Activated CD8-positive, alpha-beta memory T cell treated with anti-CD3 and anti-CD28 coated beads for 4 hours (primary cell): ENCODE results near the gene SCFD2.
"Not testable (repeated sequence)": the region's sequence is repeated elsewhere in the genome, so short reads cannot be mapped to it uniquely, and the experiment has no call there.

Source experiments
- DNase-seq, 2 donors: peaks; one replicate each; pipeline ENCODE4 v3.0.0-alpha.2; 2020; ENCODE audit warnings: low read depth in 2 of 2

SCFD2 gene

DNA sequence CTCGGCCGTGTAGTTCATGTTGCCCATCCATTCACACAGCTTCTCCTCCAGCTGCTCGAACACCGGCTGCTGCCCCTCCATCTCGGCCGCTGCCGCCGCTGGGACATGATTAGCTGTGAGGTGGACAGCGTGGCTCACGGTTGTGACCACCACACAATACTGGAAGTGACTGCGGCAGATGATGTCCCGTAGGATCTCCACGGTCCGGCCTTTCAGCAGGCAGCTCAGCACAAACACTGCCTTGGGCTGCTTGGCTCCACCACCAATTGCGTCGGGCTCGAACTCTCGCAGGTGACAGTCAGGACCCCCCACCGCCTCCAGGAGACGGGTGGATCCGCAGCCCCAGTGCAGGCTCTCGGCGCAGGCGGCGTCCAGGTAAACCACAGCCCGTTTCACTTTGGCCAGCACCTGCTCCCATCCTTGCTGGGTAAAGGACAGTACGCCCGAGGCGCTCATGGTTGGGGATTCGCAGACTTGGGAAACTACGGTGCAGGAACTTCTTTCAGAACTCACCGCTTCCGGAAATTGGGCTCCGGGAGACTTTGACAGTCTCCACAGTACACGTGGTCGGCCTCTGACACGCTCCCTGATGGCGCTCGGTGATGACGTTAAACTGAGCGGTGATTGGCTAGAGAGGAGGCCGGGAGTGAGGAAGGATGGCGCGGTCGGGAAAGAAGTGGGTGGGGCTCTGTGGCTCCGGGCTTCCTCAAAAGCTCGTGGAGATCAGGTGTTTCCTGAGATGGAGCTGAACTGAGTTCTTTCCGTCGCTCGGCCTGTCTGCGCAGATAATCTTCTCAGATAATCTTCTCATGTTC is at the start of gene SCFD2:
TSS of gene SCFD2 (minus strand) at position 576 of the 815 bp plus-strand sequence.
- peak; percentile 95 to 97 for DNase-seq

- not testable (repeated sequence) for DNase-seq
Observed at GRCh38 chr4:53409479-53409878, 43.6 kb upstream of the SCFD2 start.

- DNase-seq: no peak
Observed at GRCh38 chr4:53380221-53380620, 14.4 kb upstream of the SCFD2 start.

- DNase-seq: no peak
Observed at GRCh38 chr4:53378171-53378482, 12.3 kb upstream of the SCFD2 start.

DNA sequence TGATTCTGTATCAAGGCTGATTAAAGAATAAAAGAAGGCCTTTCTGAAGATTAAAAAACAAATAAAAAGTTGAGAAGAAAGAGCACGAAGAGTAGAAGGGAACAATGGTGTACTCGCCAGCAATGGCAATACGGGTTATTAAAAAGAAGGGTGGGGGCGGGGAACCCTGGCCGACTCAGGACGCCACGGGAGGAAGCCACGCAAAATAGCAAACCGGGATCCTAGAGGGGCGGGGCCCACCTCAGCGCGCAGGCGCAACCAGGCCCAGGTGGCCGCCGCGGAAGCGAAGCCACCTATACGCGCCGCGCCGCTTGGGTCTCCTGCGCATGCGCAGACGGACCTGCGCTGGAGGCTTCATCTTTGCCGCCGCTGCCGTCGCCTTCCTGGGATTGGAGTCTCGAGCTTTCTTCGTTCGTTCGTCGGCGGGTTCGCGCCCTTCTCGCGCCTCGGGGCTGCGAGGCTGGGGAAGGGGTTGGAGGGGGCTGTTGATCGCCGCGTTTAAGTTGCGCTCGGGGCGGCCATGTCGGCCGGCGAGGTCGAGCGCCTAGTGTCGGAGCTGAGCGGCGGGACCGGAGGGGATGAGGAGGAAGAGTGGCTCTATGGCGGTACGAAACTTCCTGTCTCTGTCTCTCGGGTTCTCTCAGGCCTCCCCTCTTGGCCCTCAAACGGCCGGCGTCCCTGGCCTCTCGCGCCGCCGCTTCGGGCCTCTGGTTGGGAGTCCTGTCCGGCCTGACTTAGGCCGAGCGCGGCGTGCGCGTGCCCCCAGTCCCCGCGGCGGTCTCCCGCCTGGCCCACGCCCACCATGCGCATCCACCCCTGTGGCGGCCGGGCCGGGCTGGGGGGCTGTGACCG is 11.7 kb upstream of the SCFD2 start, which contains the start of gene FIP1L1:
TSS of gene FIP1L1 (plus strand) at position 323 of the 852 bp plus-strand sequence. CDS start at position 521, 198 bp downstream.
- DNase-seq: peak; percentile 91 to 92

- no peak for DNase-seq
Observed at GRCh38 chr4:53376900-53377299, 11.0 kb upstream of the SCFD2 start.

GRCh38 chr4:53374777-53375258 is 9.0 kb upstream of the SCFD2 start:
- DNase-seq: no peak

GRCh38 chr4:53371843-53372521 is 6.1 kb upstream of the SCFD2 start:
- DNase-seq: no peak

DNA sequence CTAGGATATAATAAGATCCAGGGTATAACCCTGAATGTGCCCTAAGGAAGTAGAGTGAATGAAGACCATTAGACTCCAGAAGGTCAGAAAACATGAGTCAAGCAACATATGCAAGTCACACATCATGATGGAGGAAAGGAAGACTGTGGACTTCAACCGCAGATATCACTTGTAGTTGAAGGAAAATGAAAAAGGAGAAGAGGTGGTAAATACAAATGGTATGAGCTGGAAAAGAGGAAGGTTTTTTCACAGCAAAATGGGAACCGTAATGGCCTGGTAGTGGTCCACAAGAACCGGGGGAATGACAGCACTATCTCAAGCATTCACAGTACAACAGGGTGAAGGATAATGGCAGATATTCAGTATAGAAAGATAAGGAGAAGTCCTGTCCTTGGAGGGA is 5.2 kb upstream of the SCFD2 start:
- no peak for DNase-seq

DNA sequence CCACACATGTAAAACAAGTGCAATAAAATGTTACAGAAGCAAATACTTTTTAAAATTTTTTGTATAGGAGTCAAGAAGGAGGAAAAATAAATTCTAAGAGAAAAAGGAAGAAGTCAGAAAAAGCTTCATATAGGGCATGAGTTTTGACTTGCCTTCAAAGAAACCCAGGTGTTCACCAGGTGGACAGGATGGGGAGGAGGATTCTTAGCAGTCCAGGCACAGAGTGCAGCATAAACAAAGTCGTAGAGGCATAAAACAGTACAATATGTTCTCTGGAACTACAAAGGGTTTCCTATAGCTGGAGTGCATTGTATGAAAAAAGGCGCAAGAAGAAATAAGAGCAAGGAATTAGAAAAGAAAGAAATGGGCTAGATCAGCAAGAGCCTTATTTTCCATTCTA is 1.9 kb upstream of the SCFD2 start:
- DNase-seq: no peak

- DNase-seq: no peak
Observed at GRCh38 chr4:53366301-53366716, 448 bp upstream of the SCFD2 start.

DNA sequence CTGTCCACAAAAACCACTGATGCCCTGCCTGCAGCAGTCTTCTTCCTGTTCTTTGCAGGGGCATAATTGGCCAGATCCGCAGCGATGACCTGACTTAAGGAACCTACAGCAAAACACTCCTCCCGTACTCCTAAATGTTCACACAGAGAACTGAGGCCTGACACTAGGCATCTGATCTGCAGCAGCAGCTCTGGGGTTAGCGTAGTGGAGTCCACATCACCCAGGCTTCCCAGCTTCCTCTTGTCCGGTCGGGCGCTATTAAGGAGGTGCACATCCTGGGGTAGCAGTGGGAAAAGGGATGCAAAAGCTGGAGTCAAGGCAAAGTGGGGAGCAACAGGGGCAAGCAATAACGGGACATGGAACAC is 758 bp downstream of the SCFD2 start:
- no peak for DNase-seq

DNA sequence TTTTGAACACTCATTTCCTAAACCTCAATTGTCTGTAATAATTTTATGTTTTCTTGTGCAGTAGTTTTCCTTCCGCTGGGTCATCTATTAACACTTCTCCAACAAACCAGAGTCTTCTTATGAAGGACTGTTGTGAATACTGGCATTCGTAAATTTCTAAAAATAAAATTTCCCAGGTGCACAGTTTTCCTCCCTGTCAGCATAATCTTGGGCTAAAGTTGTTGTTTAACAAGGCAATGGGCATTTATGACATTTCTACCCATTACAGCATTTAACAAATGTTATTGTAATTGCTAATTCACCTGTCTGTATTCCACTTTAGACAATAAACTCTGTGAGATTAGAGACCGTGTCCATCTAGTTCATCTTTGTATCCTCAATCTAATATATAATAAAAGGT is 1.2 kb downstream of the SCFD2 start:
- no peak for DNase-seq

GRCh38 chr4:53362093-53362492 is 3.8 kb downstream of the SCFD2 start:
- DNase-seq: no peak

GRCh38 chr4:53361451-53361850 is 4.4 kb downstream of the SCFD2 start:
- no peak for DNase-seq

DNA sequence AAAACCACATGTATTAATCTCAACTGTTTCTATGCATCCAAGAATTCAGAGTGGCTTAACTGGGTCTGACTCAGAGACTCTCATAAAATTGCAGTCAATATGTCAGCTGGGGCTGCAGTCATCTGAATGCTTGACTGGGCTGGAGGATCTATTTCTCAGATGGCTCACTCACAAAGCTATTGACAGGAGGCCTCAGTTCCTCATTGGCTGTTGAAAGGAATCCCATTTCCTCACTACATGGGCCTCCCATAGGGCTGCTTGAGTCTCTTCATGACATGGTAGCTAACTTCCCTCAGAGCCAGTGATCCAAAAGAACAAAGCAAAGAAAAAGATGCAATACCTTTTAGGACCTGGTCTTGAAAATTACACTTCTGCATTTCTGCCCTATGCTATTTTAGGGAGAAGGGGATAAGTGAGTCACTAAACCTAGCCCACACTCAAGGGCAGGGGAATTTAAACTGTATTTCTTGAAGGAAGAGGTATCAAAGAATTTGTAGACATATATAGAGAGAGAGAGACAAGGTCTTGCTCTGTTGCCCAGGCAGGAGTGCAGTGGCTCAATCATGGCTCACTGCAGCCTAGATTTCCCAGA is 9.8 kb downstream of the SCFD2 start:
- no peak for DNase-seq

GRCh38 chr4:53354012-53354722 is 11.7 kb downstream of the SCFD2 start:
- no peak for DNase-seq

GRCh38 chr4:53349091-53349491 is 16.8 kb downstream of the SCFD2 start:
- no peak for DNase-seq

DNA sequence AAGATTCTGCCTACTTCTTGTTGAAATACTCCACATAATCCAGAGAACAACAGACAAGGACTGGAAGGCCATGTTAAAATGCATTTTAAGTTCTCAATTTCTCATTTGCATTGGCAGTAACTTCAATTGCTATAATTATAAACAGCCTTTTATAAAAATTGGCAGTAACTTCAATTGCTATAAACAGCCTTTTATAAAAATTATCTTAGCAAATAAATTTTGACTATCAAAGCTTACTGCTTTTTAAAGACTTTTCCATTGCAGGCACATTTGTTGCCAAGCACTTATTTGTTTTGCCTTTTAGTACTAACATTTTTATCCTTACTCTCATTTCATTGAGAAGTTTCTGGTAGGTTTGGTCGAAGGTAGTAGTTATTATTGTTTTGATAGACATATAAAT is 17.8 kb downstream of the SCFD2 start:
- no peak for DNase-seq

DNA sequence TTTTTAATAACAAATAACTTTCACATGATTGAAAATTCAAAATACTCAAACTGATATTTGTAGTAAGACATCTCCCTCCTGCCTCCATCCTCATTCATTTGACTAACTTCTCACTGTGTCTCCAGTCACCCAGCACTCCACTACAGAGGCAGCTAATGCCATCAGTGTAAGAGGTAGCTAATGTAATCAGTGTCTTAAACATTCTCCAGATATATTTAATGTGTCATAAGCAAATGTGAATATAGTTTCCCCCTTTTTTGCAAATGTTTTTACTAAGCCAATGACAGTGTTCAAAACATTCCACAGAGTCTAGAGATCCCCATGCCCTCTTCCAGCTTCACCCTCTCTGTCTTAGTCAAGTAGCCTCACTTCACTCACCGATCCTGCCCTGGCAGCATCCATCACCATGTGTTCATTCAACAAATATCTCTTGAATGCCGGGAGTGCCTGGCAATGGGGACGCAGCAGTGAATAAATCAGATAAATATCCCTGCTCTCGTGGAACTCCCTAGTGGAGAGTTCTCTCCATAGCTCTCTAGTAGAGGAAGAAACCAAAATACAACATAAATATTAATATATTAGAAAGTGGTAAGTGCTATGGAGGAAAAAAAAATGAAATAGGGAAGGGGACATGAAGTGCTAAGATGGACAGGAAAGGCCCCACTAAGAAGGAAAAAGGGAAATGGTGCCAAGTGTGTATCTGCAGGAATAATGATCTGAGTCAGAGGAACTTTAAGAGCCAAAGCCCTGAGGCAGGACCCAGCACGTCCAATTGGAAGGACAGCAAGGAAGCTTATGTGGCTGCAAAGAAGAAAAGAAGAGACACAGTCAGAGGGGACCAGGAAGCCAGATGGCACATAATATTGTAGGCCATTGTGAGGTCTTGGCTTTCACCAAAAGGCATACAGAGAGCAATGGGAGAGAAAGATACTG is 18.7 kb downstream of the SCFD2 start:
- no peak for DNase-seq
